ENCODE results near the gene MYEOV.

GRCh38 chr11:69321877-69322361 is 28.0 kb downstream of the MYEOV start:
- TF ChIP-seq CTCF (IDR thresholded peaks at IDR 0.05) = no peak
- TF ChIP-seq EZH2 (IDR thresholded peaks at IDR 0.05; ENCODE audit: borderline replicate concordance, insufficient read depth, low read depth, low read length, poor library complexity, severe bottlenecking) = no peak
